OCI-LY7 (cell line): Measurements from ENCODE around the gene SLC20A1. TPM values are rescaled to one million over a fixed set of nuclear protein-coding genes. Genes with fewer than 3 reads are reported as not detected.

ENCODE experiments used
- BruUV-seq: library from RNA; stranded (reverse); fragments of 400-500 nt; replicated peaks from 2 replicates; lab custom pipeline; 2021; lab: Mats Ljungman, UMichigan
- CTCF ChIA-PET: fragments of 300-600 bp; sonication (Branson Sonifier 250); formaldehyde crosslinking; loops from one replicate; lab custom pipeline; 2022; ENCODE audit warnings: antibody characterized with exemption; ENCODE audit not compliant: unreplicated experiment; lab: Charles Lee
- POLR2A ChIA-PET: fragments of 300-600 bp; sonication (Branson Sonifier 250); formaldehyde crosslinking; loops from one replicate; lab custom pipeline; 2022; ENCODE audit warnings: antibody characterized with exemption; lab: Charles Lee
- DNase-seq: peaks from one replicate; pipeline ENCODE4 v3.0.0-alpha.2; 2015; ENCODE audit warnings: low spot score
- H2AFZ ChIP-seq: fragments of 200-600 bp; sonication (generic), shearing (Covaris generic); 2 replicates; pipeline ENCODE4 v1.6.1; 2014; ENCODE audit warnings: mild to moderate bottlenecking, antibody characterized with exemption, low read length, moderate library complexity
- H3K27ac ChIP-seq: fragments of 200-600 bp; sonication (generic); 2 replicates; pipeline ENCODE4 v1.5.1; 2014; ENCODE audit warnings: mixed run types, low read depth, mild to moderate bottlenecking, moderate library complexity, low read length, inconsistent platforms; ENCODE audit not compliant: poor library complexity, severe bottlenecking
- H3K36me3 ChIP-seq: fragments of 200-600 bp; sonication (generic); 2 replicates; pipeline ENCODE4 v1.6.1; 2014; ENCODE audit warnings: mild to moderate bottlenecking, antibody characterized with exemption, low read length, moderate library complexity, mixed read lengths; ENCODE audit not compliant: insufficient read depth
- H3K4me1 ChIP-seq: fragments of 200-600 bp; sonication (generic); 2 replicates; pipeline ENCODE4 v1.5.1; 2014; ENCODE audit warnings: mild to moderate bottlenecking, low read length; ENCODE audit not compliant: insufficient read depth, poor library complexity, severe bottlenecking
- H3K4me2 ChIP-seq: fragments of 200-600 bp; sonication (generic); 2 replicates; pipeline ENCODE4 v1.6.1; 2014; ENCODE audit warnings: mild to moderate bottlenecking, low read length
- H3K4me3 ChIP-seq: fragments of 200-600 bp; sonication (generic); 2 replicates; pipeline ENCODE4 v1.5.1; 2014; ENCODE audit warnings: mild to moderate bottlenecking, low read depth, low read length; ENCODE audit not compliant: poor library complexity, severe bottlenecking
- H3K79me2 ChIP-seq: fragments of 200-600 bp; sonication (generic); 2 replicates; pipeline ENCODE4 v1.6.1; 2016; ENCODE audit warnings: low read depth, mild to moderate bottlenecking, low read length, moderate library complexity, mixed read lengths; ENCODE audit not compliant: insufficient read depth
- H3K9me2 ChIP-seq: fragments of 200-600 bp; sonication (generic); 2 replicates; pipeline ENCODE4 v1.6.1; 2016; ENCODE audit warnings: mild to moderate bottlenecking, low read length, mixed read lengths; ENCODE audit not compliant: insufficient read depth
- H3K9me3 ChIP-seq: fragments of 200-600 bp; sonication (generic); 2 replicates; pipeline ENCODE4 v1.6.1; 2014; ENCODE audit warnings: mild to moderate bottlenecking, mixed run types, low read length, mixed read lengths
- H4K20me1 ChIP-seq: fragments of 200-600 bp; sonication (generic); 2 replicates; pipeline ENCODE4 v1.6.1; 2014; ENCODE audit warnings: mild to moderate bottlenecking, antibody characterized with exemption, low read length, moderate library complexity, mixed read lengths; ENCODE audit not compliant: insufficient read depth
- EZH2phosphoT487 ChIP-seq: fragments of 200-600 bp; sonication (generic); IDR thresholded peaks from 2 replicates; pipeline ENCODE4 v1.6.1; 2018; ENCODE audit warnings: low read depth, borderline replicate concordance, mild to moderate bottlenecking, mixed run types, antibody characterized with exemption, low read length, moderate library complexity, mixed read lengths
- intact Hi-C: fragments of 100-400 bp; cut with micrococcal nuclease; formaldehyde crosslinking; loops from one replicate; pipeline ENCODE4 v1.10.0; 2022; ENCODE audit not compliant: unreplicated experiment
- total RNA-seq, 2 experiments: library from RNA; depleted of rRNA in 1 of 2; stranded (reverse); fragments of >200 nt in 1 of 2; shearing (Covaris generic) in 1 of 2; gene quantifications; 2 replicates each; pipeline ENCODE4 v1.2.3, GENCODE V29; 2014 to 2022
- TF ChIP-seq, protein P1 (sequence below): fragments of 200-600 bp; sonication (generic); conservative IDR thresholded peaks from 2 replicates; pipeline ENCODE4 v1.5.1; 2014; ENCODE audit warnings: mild to moderate bottlenecking, antibody characterized with exemption, low read length, moderate library complexity, mixed read lengths

Gene SLC20A1
- total RNA-seq, 2 experiments from 2014 or later: 64.8 to 89.5 TPM

DNA sequence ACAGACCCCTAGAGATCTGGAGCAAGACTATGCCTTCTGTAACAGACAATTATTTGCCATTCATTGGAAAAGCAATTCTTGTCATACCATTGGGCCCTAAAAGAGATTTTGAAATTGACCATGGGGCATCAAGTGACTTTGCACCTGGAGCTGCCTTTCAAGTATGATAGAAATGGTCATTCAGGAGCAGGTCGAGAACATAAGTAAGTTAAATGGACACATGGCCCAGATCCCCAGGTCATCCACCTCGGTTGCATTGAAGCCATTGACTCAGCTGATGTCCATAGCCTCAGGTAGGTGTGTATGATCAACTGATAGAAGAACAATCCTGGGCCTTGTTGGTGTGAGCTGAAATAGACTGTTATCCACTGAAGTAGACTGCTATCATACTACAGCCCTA is 42.0 kb upstream of the SLC20A1 start:
- no peak for DNase-seq
- H3K9me2 ChIP-seq: no peaks in the 10 kb centered on the region
- H4K20me1 ChIP-seq: no peaks in the 10 kb centered on the region
- no peak for TF ChIP-seq EZH2phosphoT487
- TF ChIP-seq, protein P1, sequence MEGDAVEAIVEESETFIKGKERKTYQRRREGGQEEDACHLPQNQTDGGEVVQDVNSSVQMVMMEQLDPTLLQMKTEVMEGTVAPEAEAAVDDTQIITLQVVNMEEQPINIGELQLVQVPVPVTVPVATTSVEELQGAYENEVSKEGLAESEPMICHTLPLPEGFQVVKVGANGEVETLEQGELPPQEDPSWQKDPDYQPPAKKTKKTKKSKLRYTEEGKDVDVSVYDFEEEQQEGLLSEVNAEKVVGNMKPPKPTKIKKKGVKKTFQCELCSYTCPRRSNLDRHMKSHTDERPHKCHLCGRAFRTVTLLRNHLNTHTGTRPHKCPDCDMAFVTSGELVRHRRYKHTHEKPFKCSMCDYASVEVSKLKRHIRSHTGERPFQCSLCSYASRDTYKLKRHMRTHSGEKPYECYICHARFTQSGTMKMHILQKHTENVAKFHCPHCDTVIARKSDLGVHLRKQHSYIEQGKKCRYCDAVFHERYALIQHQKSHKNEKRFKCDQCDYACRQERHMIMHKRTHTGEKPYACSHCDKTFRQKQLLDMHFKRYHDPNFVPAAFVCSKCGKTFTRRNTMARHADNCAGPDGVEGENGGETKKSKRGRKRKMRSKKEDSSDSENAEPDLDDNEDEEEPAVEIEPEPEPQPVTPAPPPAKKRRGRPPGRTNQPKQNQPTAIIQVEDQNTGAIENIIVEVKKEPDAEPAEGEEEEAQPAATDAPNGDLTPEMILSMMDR: no peak
- BruUV-seq: no TSS peak
- no peak overlapping the region for H3K4me3 ChIP-seq
- intact Hi-C loops: loop anchor here (10.0 kb wide), 1 partner anchor 351 kb away; no protein-coding TSS in a partner anchor
- H3K27ac ChIP-seq: no peak overlapping the region
- ChIA-PET POLR2A (no interaction called here), CTCF (no interaction called here)
- no peaks in the 10 kb centered on the region for H3K79me2 ChIP-seq
- H3K4me2 ChIP-seq: no peak overlapping the region
- no peaks in the 10 kb centered on the region for H3K9me3 ChIP-seq
- no peak overlapping the region for H2AFZ ChIP-seq
- no peaks in the 10 kb centered on the region for H3K36me3 ChIP-seq
- no peaks in the 10 kb centered on the region for H3K4me1 ChIP-seq

DNA sequence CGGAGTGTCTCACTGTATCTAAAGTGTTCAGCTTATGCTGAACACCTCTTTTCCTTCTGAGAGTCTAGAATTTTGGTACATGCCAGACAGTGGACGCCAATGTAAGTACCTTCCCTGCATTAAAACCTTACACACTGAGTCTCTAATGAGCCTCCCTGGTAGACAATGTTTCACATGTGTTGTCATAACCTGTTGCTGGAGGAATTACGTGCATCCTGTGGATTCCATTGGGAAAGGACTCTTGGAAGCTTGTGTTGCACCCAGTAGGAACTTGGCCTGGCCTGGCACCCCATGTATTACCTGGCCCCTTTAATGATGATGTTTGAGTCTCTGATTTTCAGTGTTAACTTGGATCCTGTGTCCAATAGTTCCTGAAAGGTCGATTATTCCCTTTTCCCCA is 40.8 kb upstream of the SLC20A1 start:
- no peaks in the 10 kb centered on the region for H3K9me3 ChIP-seq
- no peak for DNase-seq
- H3K9me2 ChIP-seq: no peaks in the 10 kb centered on the region
- TF ChIP-seq, protein P1: no peak
- no peak for TF ChIP-seq EZH2phosphoT487
- H3K79me2 ChIP-seq: no peaks in the 10 kb centered on the region
- no peak overlapping the region for H3K4me2 ChIP-seq
- H3K36me3 ChIP-seq: no peaks in the 10 kb centered on the region
- no peak overlapping the region for H3K27ac ChIP-seq
- H3K4me1 ChIP-seq: no peaks in the 10 kb centered on the region
- ChIA-PET CTCF (no interaction called here), POLR2A (interaction anchor here (0.6 to 0.9 kb wide), 2 partner anchors 27 to 69 kb away, joined by 5 to 6 read pairs; no protein-coding TSS in a partner anchor)
- no TSS peak for BruUV-seq
- no peak overlapping the region for H2AFZ ChIP-seq
- H4K20me1 ChIP-seq: no peaks in the 10 kb centered on the region
- intact Hi-C loops: loop anchor here (10.0 kb wide), 1 partner anchor 350 kb away; no protein-coding TSS in a partner anchor
- no peak overlapping the region for H3K4me3 ChIP-seq

DNA sequence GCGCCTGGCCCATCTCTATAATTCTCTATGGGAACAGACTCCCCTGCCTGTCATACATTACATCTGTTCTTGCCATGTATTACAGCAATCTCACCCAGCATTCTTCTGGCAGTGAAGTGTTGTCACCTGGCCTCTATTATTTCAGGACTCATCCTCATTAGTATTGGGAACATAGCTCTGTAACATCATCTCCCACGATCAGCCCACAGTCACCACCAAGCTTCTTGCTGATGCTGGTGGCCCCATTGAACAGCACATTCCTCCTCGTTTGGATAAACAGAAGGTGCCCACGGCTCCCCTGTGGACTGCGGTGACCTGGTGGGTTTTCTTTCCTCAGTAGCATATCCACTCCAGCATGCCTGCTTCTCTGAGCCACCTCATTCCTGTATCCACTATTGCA is 39.8 kb upstream of the SLC20A1 start:
- POLR2A ChIA-PET: no interaction called here
- Histone ChIP-seq H3K4me3 (no peak overlapping the region), H3K36me3 (no peaks in the 10 kb centered on the region), H3K4me2 (no peak overlapping the region), H3K79me2 (no peaks in the 10 kb centered on the region), H3K27ac (no peak overlapping the region), H3K9me2 (no peaks in the 10 kb centered on the region), H2AFZ (no peak overlapping the region), H4K20me1 (no peaks in the 10 kb centered on the region), H3K4me1 (no peaks in the 10 kb centered on the region), H3K9me3 (no peaks in the 10 kb centered on the region)
- TF ChIP-seq, protein P1: no peak
- TF ChIP-seq EZH2phosphoT487: no peak
- intact Hi-C loops: loop anchor here (10.0 kb wide), 1 partner anchor 349 kb away; no protein-coding TSS in a partner anchor
- BruUV-seq: no TSS peak
- DNase-seq: no peak
- CTCF ChIA-PET: interaction anchor here (0.5 kb wide), 1 partner anchor 340 kb away, joined by 3 read pairs; no protein-coding TSS in a partner anchor
